D721Med (cell line): ENCODE results near the gene ANTKMT.
A peak's percentile ranks its signal among the peaks of the same experiment; 100 is the strongest.

Experiments
- DNase-seq: peaks from one replicate; pipeline ENCODE4 v3.0.0; 2011; ENCODE audit warnings: low spot score; ENCODE audit not compliant: insufficient read length
- FAIRE-seq: peaks from 2 replicates; lab custom pipeline; 2011; peaks lifted over from hg19 to GRCh38; lab: Jason Lieb, UNC
- CTCF ChIP-seq: IDR thresholded peaks from 2 replicates; pipeline ENCODE4 v1.5.1; 2012; ENCODE audit warnings: mild to moderate bottlenecking, control low read depth; ENCODE audit not compliant: insufficient read depth; ENCODE audit errors: missing control alignments

ANTKMT gene

GRCh38 chr16:718389-718788 is 2.6 kb upstream of the ANTKMT start:
- no peak for FAIRE-seq
- DNase-seq = no peak
- no peak for TF ChIP-seq CTCF

GRCh38 chr16:718922-719321 is 2.0 kb upstream of the ANTKMT start:
- no peak for TF ChIP-seq CTCF
- no peak for DNase-seq
- FAIRE-seq = no peak

GRCh38 chr16:719815-720446 is 1.0 kb upstream of the ANTKMT start:
- no peak for DNase-seq
- FAIRE-seq = no peak
- TF ChIP-seq CTCF = no peak

GRCh38 chr16:720447-720989 is 428 bp upstream of the ANTKMT start:
- no peak for FAIRE-seq
- DNase-seq = peak; percentile 81
- TF ChIP-seq CTCF = no peak

GRCh38 chr16:721765-722540 is 1.0 kb downstream of the ANTKMT start:
- no peak for DNase-seq
- no peak for FAIRE-seq
- no peak for TF ChIP-seq CTCF

GRCh38 chr16:722835-723633 is 2.1 kb downstream of the ANTKMT start:
- no peak for TF ChIP-seq CTCF
- FAIRE-seq (no peak), DNase-seq (no peak)
